Amniotic stem cell (primary cell): ENCODE data around the gene OR51E2.

ENCODE experiments used
- DNase-seq: peaks from one replicate; lab custom pipeline; 2025; lab: John Stamatoyannopoulos, UW

Gene OR51E2

DNA sequence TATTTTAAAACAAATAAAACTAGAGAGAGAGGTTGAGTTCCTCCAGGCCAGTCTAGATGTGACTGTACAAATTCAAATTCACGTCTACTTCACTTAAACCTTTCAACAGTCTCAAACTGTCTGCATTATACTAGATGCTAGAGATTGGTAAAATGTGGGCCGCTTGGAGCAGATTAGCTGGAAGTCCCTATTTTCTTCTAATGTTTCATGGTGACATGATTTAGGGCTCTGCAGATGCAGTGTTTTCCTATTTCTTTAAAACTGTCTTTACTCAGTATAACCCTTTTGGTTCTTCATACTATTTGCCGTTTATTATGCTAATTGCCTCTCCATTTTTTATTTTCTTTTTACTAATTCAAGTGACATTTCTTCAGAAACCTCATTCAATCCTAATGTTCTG, 33.5 kb downstream of the OR51E2 start:
- no peak for DNase-seq

DNA sequence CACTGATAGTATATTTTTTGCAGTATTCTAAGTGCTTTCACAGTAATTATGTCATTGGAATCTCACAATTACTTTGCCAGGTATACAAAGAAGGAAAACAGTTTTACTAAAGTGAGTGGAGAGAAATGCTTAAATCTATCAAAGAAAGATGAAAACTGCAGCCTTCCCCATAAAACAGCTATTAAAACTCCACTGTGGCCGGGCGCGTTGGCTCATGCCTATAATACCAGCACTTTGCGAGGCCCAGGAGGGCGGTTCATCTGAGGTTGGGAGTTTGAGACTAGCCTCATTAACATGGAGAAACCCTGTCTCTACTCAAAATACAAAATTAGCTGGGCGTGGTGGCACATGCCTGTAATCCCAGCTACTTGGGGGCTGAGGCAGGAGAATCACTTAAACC, 34.8 kb downstream of the OR51E2 start:
- no peak for DNase-seq

- no peak for DNase-seq
Observed at GRCh38 chr11:4658629-4659445, 38.8 kb downstream of the OR51E2 start.

- DNase-seq = no peak
Observed at GRCh38 chr11:4654635-4655369, 42.9 kb downstream of the OR51E2 start.

DNA sequence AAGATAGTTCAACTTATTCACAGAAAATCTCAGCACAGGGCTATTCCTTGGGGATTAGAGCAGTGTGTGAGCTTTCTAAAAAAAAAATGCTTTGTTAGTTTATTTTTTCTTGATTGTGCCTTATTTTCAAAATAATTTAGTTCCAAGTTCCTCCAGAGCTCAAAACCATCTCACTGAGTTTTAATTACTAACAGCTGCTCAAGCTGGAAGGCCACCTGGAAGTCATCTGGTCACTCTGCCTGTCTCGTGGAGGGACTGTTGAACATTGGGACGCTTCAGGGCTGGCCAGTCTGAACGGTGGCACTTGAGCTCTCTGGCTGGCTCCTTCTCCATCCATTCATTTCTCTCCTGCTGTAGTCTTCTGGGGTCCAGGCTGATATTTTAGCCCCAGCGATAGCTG, 49.9 kb downstream of the OR51E2 start:
- DNase-seq = no peak

DNA sequence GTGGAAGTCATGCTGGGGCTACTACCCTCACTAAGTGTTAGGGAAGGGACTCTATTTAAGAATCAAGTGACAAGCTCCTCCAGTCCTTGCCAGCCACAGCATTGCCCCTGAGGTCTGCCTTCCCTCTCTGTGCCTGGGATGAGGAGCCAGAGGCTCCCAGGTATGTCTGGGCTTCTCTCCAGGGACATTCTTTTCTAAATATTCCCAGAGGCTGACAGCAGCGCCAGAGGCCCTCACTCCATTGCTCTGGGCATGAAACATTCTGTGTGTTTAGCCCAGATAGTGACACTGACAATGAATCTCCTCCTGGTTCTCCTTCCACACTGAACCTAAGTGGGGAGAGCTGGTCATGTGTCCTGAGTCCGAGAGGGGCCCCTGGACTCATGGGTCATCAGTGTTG, 51.7 kb downstream of the OR51E2 start:
- no peak for DNase-seq

DNA sequence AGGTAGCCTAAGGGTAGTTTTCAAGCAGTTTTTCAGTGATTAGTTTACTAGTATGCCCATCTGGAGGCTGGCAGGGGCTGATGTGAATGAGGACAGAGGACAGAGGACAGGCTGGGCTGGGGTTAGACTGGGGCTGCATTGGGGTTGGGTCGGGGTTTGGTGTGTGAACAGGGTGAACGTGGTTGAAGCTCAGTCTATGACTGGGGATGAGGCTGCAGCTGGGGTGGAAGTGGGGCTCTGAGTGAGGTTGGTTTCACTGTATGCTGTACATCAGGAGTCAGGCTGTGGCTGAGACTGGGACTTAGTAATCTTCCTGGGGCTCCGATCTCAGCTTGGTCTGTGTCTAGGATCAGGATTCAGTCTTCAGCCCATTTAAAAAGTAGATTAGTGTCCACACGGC, 53.4 kb downstream of the OR51E2 start:
- DNase-seq = no peak

GRCh38 chr11:4643682-4644081, 54.0 kb downstream of the OR51E2 start, which contains the start of gene OR51E1:
OR51E1 (plus strand) TSS chr11:4643982; CDS start chr11:4652527, 8,545 bp downstream.
- DNase-seq = no peak

GRCh38 chr11:4643076-4643475, 54.6 kb downstream of the OR51E2 start:
- DNase-seq = no peak

- no peak for DNase-seq
Observed at GRCh38 chr11:4642043-4642442, 55.6 kb downstream of the OR51E2 start.

GRCh38 chr11:4641501-4641900, 56.2 kb downstream of the OR51E2 start:
- no peak for DNase-seq

DNA sequence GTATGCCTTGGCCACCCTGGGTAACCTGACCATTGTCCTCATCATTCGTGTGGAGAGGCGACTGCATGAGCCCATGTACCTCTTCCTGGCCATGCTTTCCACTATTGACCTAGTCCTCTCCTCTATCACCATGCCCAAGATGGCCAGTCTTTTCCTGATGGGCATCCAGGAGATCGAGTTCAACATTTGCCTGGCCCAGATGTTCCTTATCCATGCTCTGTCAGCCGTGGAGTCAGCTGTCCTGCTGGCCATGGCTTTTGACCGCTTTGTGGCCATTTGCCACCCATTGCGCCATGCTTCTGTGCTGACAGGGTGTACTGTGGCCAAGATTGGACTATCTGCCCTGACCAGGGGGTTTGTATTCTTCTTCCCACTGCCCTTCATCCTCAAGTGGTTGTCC, 57.7 kb downstream of the OR51E2 start:
- no peak for DNase-seq

- no peak for DNase-seq
Observed at GRCh38 chr11:4637662-4638047, 60.0 kb downstream of the OR51E2 start.

GRCh38 chr11:4636962-4637661, 60.5 kb downstream of the OR51E2 start, which contains the start of gene OR51D1:
OR51D1 (plus strand) TSS chr11:4637477; CDS start chr11:4639791, 2,314 bp downstream.
- DNase-seq = no peak

DNA sequence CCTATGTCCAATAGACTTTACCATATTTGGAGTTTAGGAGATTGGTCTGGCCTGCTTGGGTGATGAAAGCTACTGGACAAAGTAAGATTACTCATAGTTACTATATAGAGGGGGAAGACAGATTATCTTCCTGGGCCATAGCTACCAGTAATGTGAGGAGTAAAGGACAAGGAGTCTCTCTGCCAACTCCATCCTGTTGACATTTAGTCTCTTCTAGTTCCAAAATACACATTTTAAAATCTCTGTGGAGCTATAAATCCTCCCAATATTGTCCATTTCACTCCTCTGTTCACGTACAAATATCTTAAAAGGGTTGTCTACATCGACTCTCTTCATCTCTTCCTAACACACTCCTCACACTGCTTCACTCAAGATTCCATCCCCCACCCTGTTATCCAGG, 61.5 kb downstream of the OR51E2 start:
- DNase-seq = no peak
